ENCODE results near the gene MOG.

Gene MOG

DNA sequence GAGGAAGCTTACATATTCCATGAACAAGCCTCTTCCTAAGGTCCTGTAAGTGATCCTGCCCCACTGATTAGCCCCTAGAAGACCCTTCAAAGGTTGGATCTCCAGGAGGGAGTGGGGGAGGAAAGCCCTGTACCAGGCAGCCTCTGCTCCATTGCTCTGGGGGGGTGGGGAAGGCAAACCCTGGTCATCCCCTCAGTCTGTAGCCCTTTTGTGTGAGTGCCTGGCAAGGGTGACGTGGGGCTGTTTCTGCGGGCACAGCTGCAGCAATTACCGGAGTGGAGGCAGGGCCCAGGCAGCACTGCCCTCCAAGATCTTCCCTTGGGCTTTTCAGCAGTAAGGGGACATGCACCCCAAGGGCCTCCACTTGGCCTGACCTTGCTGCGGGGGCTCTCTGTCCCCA, at the start of gene MOG:
TSS of gene MOG (plus strand) at position 295 of the 400 bp plus-strand sequence. CDS start 118 bp downstream, outside the sequence.
- Histone ChIP-seq H3F3A (ENCODE audit: control insufficient read depth, insufficient read depth) (no peaks in the 10 kb centered on the region), H3K79me2 (ENCODE audit: control insufficient read depth, low read length) (no peaks in the 10 kb centered on the region), H3K9me3 (ENCODE audit: control insufficient read depth, insufficient read depth, low read length) (no peaks in the 10 kb centered on the region), H3K9me2 (replicated peaks; ENCODE audit: control insufficient read depth, low read length) (no peaks in the 10 kb centered on the region), H3K4me3 (ENCODE audit: low read length) (no peak within 1 kb of the TSS), H3K4me1 (ENCODE audit: control insufficient read depth, low read length) (no peaks in the 10 kb centered on the region), H3K27me3 (ENCODE audit: control insufficient read depth, low read length) (peaks cover 6% of the 10 kb centered on the region), H3K27ac (ENCODE audit: low read depth, low read length) (no peak within 1 kb of the TSS), H4K20me1 (ENCODE audit: control insufficient read depth, insufficient read depth, low read depth, low read length) (no peaks in the 10 kb centered on the region), H3K4me2 (ENCODE audit: low read length) (no peak within 1 kb of the TSS), H3K36me3 (ENCODE audit: control insufficient read depth, low read length) (no peaks in the 10 kb centered on the region)
- TF ChIP-seq, protein P1, sequence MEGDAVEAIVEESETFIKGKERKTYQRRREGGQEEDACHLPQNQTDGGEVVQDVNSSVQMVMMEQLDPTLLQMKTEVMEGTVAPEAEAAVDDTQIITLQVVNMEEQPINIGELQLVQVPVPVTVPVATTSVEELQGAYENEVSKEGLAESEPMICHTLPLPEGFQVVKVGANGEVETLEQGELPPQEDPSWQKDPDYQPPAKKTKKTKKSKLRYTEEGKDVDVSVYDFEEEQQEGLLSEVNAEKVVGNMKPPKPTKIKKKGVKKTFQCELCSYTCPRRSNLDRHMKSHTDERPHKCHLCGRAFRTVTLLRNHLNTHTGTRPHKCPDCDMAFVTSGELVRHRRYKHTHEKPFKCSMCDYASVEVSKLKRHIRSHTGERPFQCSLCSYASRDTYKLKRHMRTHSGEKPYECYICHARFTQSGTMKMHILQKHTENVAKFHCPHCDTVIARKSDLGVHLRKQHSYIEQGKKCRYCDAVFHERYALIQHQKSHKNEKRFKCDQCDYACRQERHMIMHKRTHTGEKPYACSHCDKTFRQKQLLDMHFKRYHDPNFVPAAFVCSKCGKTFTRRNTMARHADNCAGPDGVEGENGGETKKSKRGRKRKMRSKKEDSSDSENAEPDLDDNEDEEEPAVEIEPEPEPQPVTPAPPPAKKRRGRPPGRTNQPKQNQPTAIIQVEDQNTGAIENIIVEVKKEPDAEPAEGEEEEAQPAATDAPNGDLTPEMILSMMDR (IDR thresholded peaks at IDR 0.05; ENCODE audit: low read depth, low read length, poor library complexity, severe bottlenecking), result no peak
- no peak for TF ChIP-seq EZH2phosphoT487 (IDR thresholded peaks at IDR 0.05; ENCODE audit: borderline replicate concordance, low read length)

DNA sequence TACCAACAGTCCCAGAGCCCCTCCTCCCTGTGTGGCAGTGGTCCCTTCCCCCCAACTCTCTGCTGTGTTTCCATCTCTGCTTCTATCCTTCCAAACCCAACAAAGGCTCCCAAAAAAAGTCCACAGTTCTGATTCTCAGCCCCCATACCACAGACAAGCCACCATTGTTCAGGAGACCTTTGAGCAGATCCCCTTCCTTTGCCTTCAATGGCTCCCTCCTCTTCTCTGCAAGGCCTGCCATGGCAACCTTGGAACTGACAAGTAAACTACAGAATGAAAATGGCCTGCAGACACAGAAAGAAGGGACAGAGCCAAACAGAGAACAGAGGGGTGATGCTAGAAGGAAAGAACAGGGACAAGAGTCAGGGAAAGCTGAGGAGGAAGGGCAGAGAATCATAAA, 48.8 kb upstream of the MOG start:
- H3K9me3 ChIP-seq (ENCODE audit: control insufficient read depth, insufficient read depth, low read length), result no peaks in the 10 kb centered on the region
- H3K4me2 ChIP-seq (ENCODE audit: low read length), result no peak overlapping the region
- H3K27ac ChIP-seq (ENCODE audit: low read depth, low read length), result no peak overlapping the region
- no peaks in the 10 kb centered on the region for H3F3A ChIP-seq (ENCODE audit: control insufficient read depth, insufficient read depth)
- no peak overlapping the region for H3K4me3 ChIP-seq (ENCODE audit: low read length)
- H3K4me1 ChIP-seq (ENCODE audit: control insufficient read depth, low read length), result no peaks in the 10 kb centered on the region
- H3K79me2 ChIP-seq (ENCODE audit: control insufficient read depth, low read length), result no peaks in the 10 kb centered on the region
- H3K27me3 ChIP-seq (ENCODE audit: control insufficient read depth, low read length), result no peaks in the 10 kb centered on the region
- no peaks in the 10 kb centered on the region for H3K9me2 ChIP-seq (replicated peaks; ENCODE audit: control insufficient read depth, low read length)
- H4K20me1 ChIP-seq (ENCODE audit: control insufficient read depth, insufficient read depth, low read depth, low read length), result no peaks in the 10 kb centered on the region
- TF ChIP-seq, protein P1 (IDR thresholded peaks at IDR 0.05; ENCODE audit: low read depth, low read length, poor library complexity, severe bottlenecking), result no peak
- TF ChIP-seq EZH2phosphoT487 (IDR thresholded peaks at IDR 0.05; ENCODE audit: borderline replicate concordance, low read length), result no peak
- H3K36me3 ChIP-seq (ENCODE audit: control insufficient read depth, low read length), result peaks cover 8% of the 10 kb centered on the region; the same call in 1 of the 2 replicates

DNA sequence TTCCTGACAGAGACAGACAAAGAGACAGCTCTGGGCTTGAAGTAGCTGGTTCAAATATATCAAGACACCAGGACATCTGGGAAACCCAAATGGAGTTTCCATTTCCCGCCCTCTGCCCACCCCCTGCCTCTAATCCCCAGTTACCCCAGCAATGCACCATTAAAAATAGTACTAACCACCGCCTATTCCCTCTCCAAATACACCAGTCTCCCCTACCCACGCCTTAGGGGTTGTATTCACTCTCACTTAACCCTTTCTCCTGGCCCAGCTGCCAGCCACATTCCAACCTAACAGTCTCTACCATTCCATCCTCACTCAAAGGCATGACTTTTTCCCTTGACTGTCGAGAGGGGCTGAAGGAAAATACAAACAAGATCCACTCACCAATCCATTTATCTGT, 46.4 kb upstream of the MOG start:
- Histone ChIP-seq H3K9me3 (ENCODE audit: control insufficient read depth, insufficient read depth, low read length) (no peaks in the 10 kb centered on the region), H3K27me3 (ENCODE audit: control insufficient read depth, low read length) (no peaks in the 10 kb centered on the region), H3K36me3 (ENCODE audit: control insufficient read depth, low read length) (peaks cover 12% of the 10 kb centered on the region; the same call in 1 of the 2 replicates), H4K20me1 (ENCODE audit: control insufficient read depth, insufficient read depth, low read depth, low read length) (no peaks in the 10 kb centered on the region), H3K9me2 (replicated peaks; ENCODE audit: control insufficient read depth, low read length) (no peaks in the 10 kb centered on the region), H3K79me2 (ENCODE audit: control insufficient read depth, low read length) (no peaks in the 10 kb centered on the region), H3F3A (ENCODE audit: control insufficient read depth, insufficient read depth) (no peaks in the 10 kb centered on the region), H3K4me1 (ENCODE audit: control insufficient read depth, low read length) (no peaks in the 10 kb centered on the region), H3K4me3 (ENCODE audit: low read length) (no peak overlapping the region), H3K27ac (ENCODE audit: low read depth, low read length) (no peak overlapping the region), H3K4me2 (ENCODE audit: low read length) (no peak overlapping the region)
- no peak for TF ChIP-seq EZH2phosphoT487 (IDR thresholded peaks at IDR 0.05; ENCODE audit: borderline replicate concordance, low read length)
- TF ChIP-seq, protein P1 (IDR thresholded peaks at IDR 0.05; ENCODE audit: low read depth, low read length, poor library complexity, severe bottlenecking), result no peak
